NCI-H82 treated with DMSO at 0.1 percent for 48 hours (cell line): ENCODE results near the gene NFIA.
"Not testable (repeated sequence)": the region's sequence is repeated elsewhere in the genome, so short reads cannot be mapped to it uniquely, and the experiment has no call there.

ENCODE experiments used
- DNase-seq: peaks from one replicate; lab custom pipeline; 2025; ENCODE audit not compliant: unreplicated experiment; lab: John Stamatoyannopoulos, UW

The NFIA gene

GRCh38 chr1:61058483-61059245 is 23.7 kb upstream of the NFIA start:
- DNase-seq = no peak

GRCh38 chr1:61061601-61062000 is 20.8 kb upstream of the NFIA start:
- DNase-seq = not testable (repeated sequence)

GRCh38 chr1:61064673-61065072 is 17.7 kb upstream of the NFIA start:
- no peak for DNase-seq

- no peak for DNase-seq
Observed at GRCh38 chr1:61067446-61068019, 14.8 kb upstream of the NFIA start.

- no peak for DNase-seq
Observed at GRCh38 chr1:61070054-61070453, 12.3 kb upstream of the NFIA start.

- no peak for DNase-seq
Observed at GRCh38 chr1:61071205-61072130, 10.9 kb upstream of the NFIA start.

GRCh38 chr1:61073871-61074270 is 8.5 kb upstream of the NFIA start:
- no peak for DNase-seq

- DNase-seq = not testable (repeated sequence)
Observed at GRCh38 chr1:61075833-61076232, 6.5 kb upstream of the NFIA start.

- DNase-seq = peak; percentile 98
Observed at GRCh38 chr1:61076728-61077675, 5.4 kb upstream of the NFIA start.

GRCh38 chr1:61077676-61078541 is 4.5 kb upstream of the NFIA start:
- DNase-seq = peak; percentile 99

GRCh38 chr1:61078618-61079295 is 3.6 kb upstream of the NFIA start:
- DNase-seq = no peak

GRCh38 chr1:61079296-61079897 is 3.0 kb upstream of the NFIA start:
- peak; percentile 71 for DNase-seq

- peak; percentile 57 for DNase-seq
Observed at GRCh38 chr1:61079898-61080336, 2.4 kb upstream of the NFIA start.

GRCh38 chr1:61080413-61081143 is 1.8 kb upstream of the NFIA start:
- DNase-seq = no peak

GRCh38 chr1:61081144-61081685 is 1.1 kb upstream of the NFIA start:
- DNase-seq = no peak

- no peak for DNase-seq
Observed at GRCh38 chr1:61081686-61082310, 563 bp upstream of the NFIA start.
